Progenitor cell of endocrine pancreas (in vitro differentiated cells): ENCODE data around the gene TBX6. TPM values are rescaled to one million over a fixed set of nuclear protein-coding genes. Genes with fewer than 3 reads are reported as not detected.
"Not testable (repeated sequence)": the region's sequence is repeated elsewhere in the genome, so short reads cannot be mapped to it uniquely, and the experiment has no call there.

Source experiments
- DNase-seq: peaks from one replicate; pipeline ENCODE4 v3.0.0; 2021; ENCODE audit warnings: low spot score; ENCODE audit not compliant: unreplicated experiment
- H3K27ac Mint-ChIP-seq: 2 replicates; pipeline ENCODE4 v1.8.0; 2021; ENCODE audit warnings: mild to moderate bottlenecking, moderate library complexity, mixed read lengths
- H3K27me3 Mint-ChIP-seq: 2 replicates; pipeline ENCODE4 v1.8.0; 2021; ENCODE audit warnings: mixed read lengths
- H3K36me3 Mint-ChIP-seq: 2 replicates; pipeline ENCODE4 v1.8.0; 2022; ENCODE audit warnings: mixed read lengths; ENCODE audit not compliant: insufficient read depth
- H3K4me1 Mint-ChIP-seq: 2 replicates; pipeline ENCODE4 v1.8.0; 2021; ENCODE audit warnings: low read depth, mixed read lengths
- H3K4me3 Mint-ChIP-seq: 2 replicates; pipeline ENCODE4 v1.8.0; 2021; ENCODE audit warnings: low read depth, mild to moderate bottlenecking, moderate library complexity, mixed read lengths
- H3K9me3 Mint-ChIP-seq: 2 replicates; pipeline ENCODE4 v1.8.0; 2021; ENCODE audit warnings: low read depth, mixed read lengths
- total RNA-seq: library from RNA; stranded (reverse); gene quantifications from 2 replicates; pipeline ENCODE4 v1.2.1, GENCODE V29; 2021
- TF ChIP-seq, protein P1 (sequence below): fragments of 200-600 bp; sonication (generic); IDR thresholded peaks from one replicate; pipeline ENCODE4 v1.5.0; 2021; ENCODE audit warnings: antibody characterized with exemption, mild to moderate bottlenecking; ENCODE audit not compliant: unreplicated experiment

The TBX6 gene
- total RNA-seq, 1 donor from 2014 or later = 3.5 TPM

DNA sequence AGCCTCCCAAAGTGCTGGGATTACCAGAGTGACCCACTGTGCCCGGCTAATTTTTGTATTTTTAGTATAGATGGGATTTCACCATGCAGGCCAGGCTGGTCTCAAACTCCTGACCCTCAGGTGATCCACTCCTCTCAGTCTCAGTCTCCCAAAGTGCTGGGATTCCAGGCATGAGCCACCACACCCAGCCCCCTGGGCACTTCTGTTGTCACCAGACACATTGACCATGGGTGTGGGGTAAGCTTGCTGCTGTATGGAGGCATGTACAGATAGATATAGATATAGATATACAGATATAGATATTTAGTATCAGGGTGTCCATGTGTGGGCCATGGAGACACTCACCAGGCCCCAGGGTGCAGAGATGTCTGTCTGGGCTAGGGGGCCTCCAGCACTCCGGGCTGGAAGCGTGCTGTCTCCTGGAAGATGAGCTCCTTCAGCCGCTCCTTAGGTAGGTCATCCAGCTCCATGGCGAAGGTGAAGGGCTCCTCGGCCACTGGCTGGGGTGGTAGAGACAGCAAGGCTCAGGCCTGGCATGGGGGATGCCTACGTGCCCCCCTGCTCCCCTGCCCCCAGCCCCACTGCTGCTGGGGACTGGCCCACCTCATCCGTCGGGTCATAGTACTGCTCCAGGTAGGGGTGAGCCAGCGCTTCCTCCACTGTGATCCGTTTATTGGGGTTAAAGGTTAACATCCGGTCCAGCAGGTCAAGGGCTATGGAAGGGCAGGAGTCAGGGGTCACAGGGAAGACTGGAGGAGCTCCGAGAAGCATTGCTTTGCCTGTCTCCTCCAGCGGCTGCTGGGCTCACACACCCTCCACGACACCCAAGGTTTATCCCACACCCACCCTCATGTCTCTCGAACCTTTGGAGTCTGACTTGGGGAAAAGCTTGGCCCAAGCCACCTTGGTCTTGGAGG, 24.8 kb upstream of the TBX6 start:
- DNase-seq = no peak
- Mint-ChIP-seq H3K27ac (no peak overlapping the region), H3K27me3 (no peaks in the 10 kb centered on the region), H3K4me1 (no peaks in the 10 kb centered on the region), H3K9me3 (no peaks in the 10 kb centered on the region), H3K36me3 (peaks cover 13% of the 10 kb centered on the region), H3K4me3 (no peak overlapping the region)
- TF ChIP-seq, protein P1, sequence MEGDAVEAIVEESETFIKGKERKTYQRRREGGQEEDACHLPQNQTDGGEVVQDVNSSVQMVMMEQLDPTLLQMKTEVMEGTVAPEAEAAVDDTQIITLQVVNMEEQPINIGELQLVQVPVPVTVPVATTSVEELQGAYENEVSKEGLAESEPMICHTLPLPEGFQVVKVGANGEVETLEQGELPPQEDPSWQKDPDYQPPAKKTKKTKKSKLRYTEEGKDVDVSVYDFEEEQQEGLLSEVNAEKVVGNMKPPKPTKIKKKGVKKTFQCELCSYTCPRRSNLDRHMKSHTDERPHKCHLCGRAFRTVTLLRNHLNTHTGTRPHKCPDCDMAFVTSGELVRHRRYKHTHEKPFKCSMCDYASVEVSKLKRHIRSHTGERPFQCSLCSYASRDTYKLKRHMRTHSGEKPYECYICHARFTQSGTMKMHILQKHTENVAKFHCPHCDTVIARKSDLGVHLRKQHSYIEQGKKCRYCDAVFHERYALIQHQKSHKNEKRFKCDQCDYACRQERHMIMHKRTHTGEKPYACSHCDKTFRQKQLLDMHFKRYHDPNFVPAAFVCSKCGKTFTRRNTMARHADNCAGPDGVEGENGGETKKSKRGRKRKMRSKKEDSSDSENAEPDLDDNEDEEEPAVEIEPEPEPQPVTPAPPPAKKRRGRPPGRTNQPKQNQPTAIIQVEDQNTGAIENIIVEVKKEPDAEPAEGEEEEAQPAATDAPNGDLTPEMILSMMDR = no peak

DNA sequence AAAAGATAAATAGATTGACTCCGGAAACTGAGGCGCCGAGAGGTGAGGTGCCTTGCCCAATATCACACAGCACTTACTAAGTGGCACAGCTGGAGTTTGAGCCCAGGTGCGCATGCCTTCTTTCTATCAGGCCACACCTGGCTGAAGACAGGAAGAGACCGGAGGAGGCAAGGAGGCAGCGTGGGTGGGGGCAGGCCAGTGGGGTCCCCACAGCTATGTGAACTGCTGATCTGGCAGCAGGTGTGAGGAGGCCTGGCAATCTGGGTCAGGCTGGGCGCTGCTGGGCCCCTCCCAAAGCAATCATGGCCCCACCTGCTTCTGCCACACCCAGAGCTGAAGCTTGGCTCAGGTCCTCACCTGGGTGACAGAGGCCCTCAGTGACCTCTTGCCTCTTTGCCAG, 23.5 kb upstream of the TBX6 start:
- DNase-seq = no peak
- Mint-ChIP-seq H3K9me3 (no peaks in the 10 kb centered on the region), H3K27me3 (no peaks in the 10 kb centered on the region), H3K4me3 (no peak overlapping the region), H3K36me3 (peaks cover 17% of the 10 kb centered on the region), H3K27ac (no peak overlapping the region), H3K4me1 (no peaks in the 10 kb centered on the region)
- TF ChIP-seq, protein P1 = no peak

DNA sequence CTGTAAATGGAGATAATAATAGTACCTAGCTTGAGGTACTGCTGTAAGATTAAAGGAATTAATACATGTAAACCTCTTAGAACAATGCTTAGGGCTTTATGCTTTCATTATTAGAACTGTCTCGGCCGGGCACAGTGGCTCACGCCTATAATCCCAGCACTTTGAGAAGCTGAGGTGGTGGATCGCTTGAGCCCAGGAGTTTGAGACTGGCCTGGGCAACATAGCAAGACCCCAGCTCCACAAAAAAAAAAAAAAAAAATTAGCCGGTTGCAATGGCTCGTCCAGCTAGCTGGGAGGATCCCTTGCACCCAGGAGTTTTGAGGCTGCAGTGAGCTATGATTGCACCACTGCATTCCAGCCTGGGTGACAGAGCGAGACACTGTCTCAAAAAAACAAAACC, 23.1 kb upstream of the TBX6 start:
- H3K27me3 Mint-ChIP-seq, H3K27ac Mint-ChIP-seq, H3K4me3 Mint-ChIP-seq, H3K4me1 Mint-ChIP-seq, H3K9me3 Mint-ChIP-seq, DNase-seq: not testable (repeated sequence)
- H3K36me3 Mint-ChIP-seq = peaks cover 16% of the 10 kb centered on the region

DNA sequence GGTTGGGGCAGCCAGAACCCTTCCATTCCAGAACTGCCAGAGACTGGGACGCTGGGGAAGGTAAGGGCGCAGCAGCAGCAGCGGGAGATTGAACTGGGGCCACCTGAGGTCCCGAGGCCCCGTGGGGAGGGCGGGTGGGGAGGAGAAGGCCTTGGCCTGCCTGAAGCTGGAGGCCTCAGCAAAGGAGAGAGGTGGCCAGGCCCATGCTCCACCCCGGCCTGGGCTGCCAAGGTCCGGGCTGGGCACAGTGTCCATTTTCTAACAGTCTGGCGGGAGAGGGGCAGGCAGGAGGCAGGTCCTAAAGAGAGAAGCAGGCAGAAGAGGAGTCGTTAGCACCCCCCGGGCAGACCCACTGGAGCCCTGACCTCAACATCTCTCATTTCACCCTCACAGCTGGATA, 22.7 kb upstream of the TBX6 start:
- Mint-ChIP-seq H3K27me3 (no peaks in the 10 kb centered on the region), H3K9me3 (no peaks in the 10 kb centered on the region), H3K27ac (no peak overlapping the region), H3K4me3 (no peak overlapping the region), H3K36me3 (peaks cover 15% of the 10 kb centered on the region), H3K4me1 (no peaks in the 10 kb centered on the region)
- TF ChIP-seq, protein P1 = no peak
- DNase-seq = no peak

DNA sequence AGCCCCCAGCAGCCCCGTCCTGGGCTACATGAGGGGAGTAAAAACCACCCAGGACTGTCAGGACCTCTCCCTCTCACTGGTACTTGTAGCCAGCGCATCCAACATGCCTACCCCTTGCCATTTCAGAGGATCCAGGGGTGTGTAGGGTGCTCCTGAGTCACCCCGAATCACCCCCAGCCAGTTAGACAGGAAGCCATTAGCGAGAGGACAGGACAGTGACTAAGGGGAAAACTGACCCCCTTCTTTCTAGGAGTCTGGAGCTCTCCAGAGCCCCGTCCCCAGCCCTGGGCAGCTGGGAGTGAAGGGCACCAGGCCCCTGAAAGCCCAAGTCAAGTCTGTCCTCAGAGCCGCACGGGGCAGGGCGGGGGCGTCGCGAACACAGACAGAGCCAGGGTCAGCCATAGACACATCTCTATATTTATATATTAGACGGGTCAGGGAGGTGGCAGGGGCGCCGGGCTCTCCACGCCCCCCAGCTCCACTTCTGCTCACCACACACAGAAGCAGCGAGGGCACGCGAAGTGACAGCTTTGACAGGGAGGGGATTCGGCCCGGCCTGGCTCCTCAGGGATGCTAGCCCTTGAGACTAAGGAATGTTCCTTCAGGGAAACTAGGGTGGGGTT, 22.1 kb upstream of the TBX6 start:
- Mint-ChIP-seq H3K27ac (no peak overlapping the region), H3K4me3 (no peak overlapping the region), H3K27me3 (no peaks in the 10 kb centered on the region), H3K9me3 (no peaks in the 10 kb centered on the region), H3K4me1 (no peaks in the 10 kb centered on the region), H3K36me3 (peaks cover 12% of the 10 kb centered on the region)
- no peak for DNase-seq
- TF ChIP-seq, protein P1 = no peak
